ENCODE measurements around the gene PARVB. TPM values are rescaled to one million over a fixed set of nuclear protein-coding genes. Genes with fewer than 3 reads are reported as not detected.
A peak's percentile ranks its signal among the peaks of the same experiment; 100 is the strongest.

Gene PARVB
- total and polyA plus RNA-seq, 2 of the 8 experiments (the other 6 are each of a cell fraction or from before 2014, with no cell fraction given), result 14.5 to 18.6 TPM

DNA sequence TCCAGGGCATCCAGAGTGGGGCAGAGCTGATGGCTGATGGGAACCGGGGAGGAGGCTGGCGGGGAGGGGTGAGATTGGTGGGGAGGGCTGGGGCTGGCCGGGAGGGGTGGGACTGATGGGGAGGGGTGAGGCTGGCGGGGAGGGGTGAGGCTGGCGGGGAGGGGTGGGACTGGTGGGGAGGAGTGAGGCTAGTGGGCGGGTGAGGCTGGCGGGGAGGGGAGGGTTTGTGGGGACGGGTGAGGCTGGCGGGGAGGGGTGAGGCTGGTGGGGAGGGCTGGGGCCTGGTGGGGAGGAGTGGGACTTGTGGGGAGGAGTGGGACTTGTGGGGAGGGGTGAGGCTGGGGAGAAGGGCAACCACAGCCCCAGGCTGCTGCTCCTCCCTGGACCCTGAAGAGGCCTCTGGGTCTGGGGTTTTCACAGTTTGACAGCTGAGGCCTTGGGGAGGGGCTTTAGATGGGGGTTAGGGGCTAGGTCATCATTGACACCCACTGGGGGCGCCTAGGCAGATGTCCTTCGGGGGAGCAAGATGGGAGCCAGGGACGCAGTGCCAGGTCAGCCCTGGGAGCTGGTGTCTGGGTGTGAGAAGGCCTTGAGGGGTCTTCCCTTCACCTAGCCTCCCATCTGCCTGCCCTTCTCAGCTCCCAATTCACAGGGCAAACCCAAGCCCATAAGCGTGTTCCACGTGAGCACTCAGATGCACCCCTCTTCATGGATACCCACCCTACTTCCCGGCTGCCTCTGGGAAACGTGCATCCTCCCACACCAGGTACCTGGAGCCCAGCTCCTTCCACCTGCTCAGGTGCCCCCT lies 183.3 kb downstream of the PARVB start:
- WGBS, 2 experiments (ENCODE audit: extremely low coverage in 1 of 2, insufficient coverage in 1 of 2, insufficient read length in 1 of 2, insufficient replicate concordance in 2 of 2, low coverage in 1 of 2, low lambda C conversion rate in 2 of 2, missing lambda C conversion rate in 1 of 2), result 93% methylated on average over 7 of the region's 16 CpGs; no CpG with 5 or more reads in 1 of the 2 experiments
- H2BK12ac ChIP-seq (ENCODE audit: low read depth, low read length), result no peak overlapping the region
- no peak overlapping the region for H3K14ac ChIP-seq (ENCODE audit: insufficient read length)
- H3K9ac ChIP-seq (replicated peaks in 1 of 4; ENCODE audit: extremely low read depth in 1 of 4, low read depth in 3 of 4, low read length in 3 of 4), result no peak overlapping the region
- H3K36me3 ChIP-seq (ENCODE audit: control insufficient read depth in 2 of 4, insufficient read depth in 4 of 4, low read length in 3 of 4), result no peaks in the 10 kb centered on the region
- FAIRE-seq (no peak), DNase-seq (ENCODE audit: low read depth in 1 of 2, low spot score in 2 of 2) (no peak)
- H4K5ac ChIP-seq (ENCODE audit: insufficient read length, low read depth, low read length), result no peak overlapping the region
- no peaks in the 10 kb centered on the region for H3K27me3 ChIP-seq (replicated peaks in 1 of 4; ENCODE audit: control insufficient read depth in 3 of 4, extremely low read depth in 1 of 4, insufficient read depth in 3 of 4, low read length in 3 of 4)
- ChIA-PET POLR2A (ENCODE audit: partially characterized antibody) (interaction anchor here (0.6 to 1.3 kb wide), 2 partner anchors 11 to 14 kb away, joined by 3 read pairs; no protein-coding TSS in a partner anchor), CTCF (ENCODE audit: partially characterized antibody) (interaction anchor here (0.7 kb wide), 3 partner anchors 9 to 82 kb away, joined by 3 read pairs; no protein-coding TSS in a partner anchor)
- H3K79me1 ChIP-seq (ENCODE audit: low read depth, low read length), result no peaks in the 10 kb centered on the region
- no peak overlapping the region for H3K4me2 ChIP-seq (ENCODE audit: insufficient read depth in 1 of 2, low read depth in 2 of 2, low read length in 2 of 2)
- H3K27ac ChIP-seq (ENCODE audit: low read depth, low read length), result no peak overlapping the region
- no peak overlapping the region for H3K4ac ChIP-seq (replicated peaks; ENCODE audit: insufficient read length, low read depth, low read length)
- H3K4me3 ChIP-seq (ENCODE audit: extremely low read depth in 1 of 4, insufficient read depth in 2 of 4, low read depth in 3 of 4, low read length in 4 of 4), result no peak overlapping the region
- peak overlapping the region; percentile 13; the same call in 1 of the 2 replicates for H2AK5ac ChIP-seq (ENCODE audit: low read depth, low read length)
- H4K8ac ChIP-seq (ENCODE audit: extremely low read depth, insufficient read depth, low read length), result no peak overlapping the region
- 0 out of 2 replicates have a peak overlapping the region, but pooled peaks have one; percentile 9 for H2AFZ ChIP-seq (ENCODE audit: low read length)
- H3K4me1 ChIP-seq (replicated peaks in 1 of 4; ENCODE audit: control insufficient read depth in 3 of 4, insufficient read depth in 4 of 4, low read length in 3 of 4), result no peaks in the 10 kb centered on the region
- H2BK5ac ChIP-seq (ENCODE audit: low read depth, low read length), result no peak overlapping the region
- no peak overlapping the region for H2BK120ac ChIP-seq (replicated peaks; ENCODE audit: low read depth, low read length)
- no peaks in the 10 kb centered on the region; the same call in 1 of the 2 replicates for H3K23me2 ChIP-seq (ENCODE audit: low read depth, low read length)
- H4K20me1 ChIP-seq (replicated peaks in 1 of 2; ENCODE audit: control insufficient read depth in 1 of 2, insufficient read depth in 2 of 2, low read length in 2 of 2), result no peaks in the 10 kb centered on the region
- H3K56ac ChIP-seq (replicated peaks; ENCODE audit: insufficient read length, low read depth, low read length), result no peak overlapping the region
- H2BK15ac ChIP-seq (ENCODE audit: low read length), result no peak overlapping the region
- no peaks in the 10 kb centered on the region for H3K9me3 ChIP-seq (ENCODE audit: insufficient read depth in 2 of 2, low read depth in 1 of 2, low read length in 1 of 2)
- H2BK20ac ChIP-seq (ENCODE audit: low read length), result no peak overlapping the region
- H3K79me2 ChIP-seq (ENCODE audit: control insufficient read depth in 1 of 2, insufficient read depth in 2 of 2, low read length in 2 of 2), result no peaks in the 10 kb centered on the region
- no peak overlapping the region for H4K91ac ChIP-seq (replicated peaks; ENCODE audit: insufficient read length, low read length)
- H3K23ac ChIP-seq (ENCODE audit: insufficient read length), result no peak overlapping the region
- H3K18ac ChIP-seq (ENCODE audit: extremely low read depth, low read length), result no peak overlapping the region
- no peak for TF ChIP-seq ASH2L (IDR thresholded peaks at IDR 0.05; ENCODE audit: low read length)
- no peak for TF ChIP-seq SIX5 (IDR thresholded peaks at IDR 0.05; ENCODE audit: low read depth, low read length)
- no peak for TF ChIP-seq ZNF274 (IDR thresholded peaks at IDR 0.05; ENCODE audit: borderline replicate concordance, extremely low read depth, low read length)
- no peak for TF ChIP-seq JUN (IDR thresholded peaks at IDR 0.05; ENCODE audit: low read depth, low read length)
